Naive thymus-derived CD4-positive, alpha-beta T cell (primary cell): ENCODE results near the gene CASKIN1. TPM values are rescaled to one million over a fixed set of nuclear protein-coding genes. Genes with fewer than 3 reads are reported as not detected.

Source experiments
- ATAC-seq: fragments of 150-1000 bp; cut with Tn5 transposase; 2 replicates; pipeline ENCODE4 v1.10.0; 2021; ENCODE audit warnings: mild to moderate bottlenecking, moderate library complexity
- CTCF ChIA-PET: fragments of 350-600 bp; sonication (Branson Sonifier 250); formaldehyde crosslinking; loops from one replicate; lab custom pipeline; 2021; ENCODE audit warnings: antibody characterized with exemption; lab: Charles Lee
- POLR2A ChIA-PET: fragments of 350-600 bp; sonication (Branson Sonifier 250); formaldehyde crosslinking; loops from one replicate; lab custom pipeline; 2021; ENCODE audit warnings: antibody characterized with exemption, inconsistent platforms; lab: Charles Lee
- DNase-seq, 9 donors: peaks; one replicate each; pipeline versions ENCODE4 v3.0.0 to v3.0.0-alpha.2; 2020 to 2022; ENCODE audit warnings: mixed read lengths in 1 of 9
- H3K27ac ChIP-seq: one replicate; pipeline ENCODE4 v1.7.0; 2013; ENCODE audit warnings: mild to moderate bottlenecking, low read depth, low read length, moderate library complexity
- H3K27me3 ChIP-seq, 2 donors: one replicate each; pipeline ENCODE4 v1.7.0; 2013; ENCODE audit warnings: low read length in 2 of 2, mild to moderate bottlenecking in 2 of 2, moderate library complexity in 2 of 2; ENCODE audit not compliant: control insufficient read depth in 2 of 2, insufficient read depth in 2 of 2
- H3K36me3 ChIP-seq, 3 experiments: 1 replicate in 2 of 3; 2 replicates in 1 of 3; pipeline ENCODE4 v1.7.0; 2013; ENCODE audit warnings: low read length in 3 of 3, mild to moderate bottlenecking in 3 of 3, moderate library complexity in 1 of 3; ENCODE audit not compliant: insufficient read depth in 3 of 3, control insufficient read depth in 2 of 3
- H3K4me1 ChIP-seq, 2 donors: one replicate each; pipeline ENCODE4 v1.7.0; 2013; ENCODE audit warnings: low read length in 2 of 2, mild to moderate bottlenecking in 2 of 2, moderate library complexity in 1 of 2; ENCODE audit not compliant: control insufficient read depth in 2 of 2, insufficient read depth in 2 of 2
- H3K4me3 ChIP-seq: 2 replicates; pipeline ENCODE4 v1.7.0; 2013; ENCODE audit warnings: mild to moderate bottlenecking, low read length
- H3K9me3 ChIP-seq, 3 experiments: 1 replicate in 2 of 3; 2 replicates in 1 of 3; pipeline ENCODE4 v1.7.0; 2013; ENCODE audit warnings: low read length in 3 of 3; ENCODE audit not compliant: control insufficient read depth in 2 of 3
- H3K27ac Mint-ChIP-seq, 9 donors: one replicate each; pipeline ENCODE4 v1.8.0; 2020 to 2022; ENCODE audit warnings: mixed read lengths in 9 of 9, mild to moderate bottlenecking in 8 of 9, moderate library complexity in 5 of 9, inconsistent platforms in 2 of 9
- H3K27me3 Mint-ChIP-seq, 5 donors: one replicate each; pipeline ENCODE4 v1.8.0; 2021 to 2022; ENCODE audit warnings: mixed read lengths in 5 of 5, mild to moderate bottlenecking in 1 of 5
- H3K36me3 Mint-ChIP-seq, 5 donors: one replicate each; pipeline ENCODE4 v1.8.0; 2020 to 2022; ENCODE audit warnings: mixed read lengths in 5 of 5, mild to moderate bottlenecking in 3 of 5, inconsistent platforms in 1 of 5
- H3K4me1 Mint-ChIP-seq, 7 donors: one replicate each; pipeline ENCODE4 v1.8.0; 2020 to 2022; ENCODE audit warnings: mixed read lengths in 7 of 7, mild to moderate bottlenecking in 3 of 7, inconsistent platforms in 1 of 7
- H3K4me3 Mint-ChIP-seq, 10 donors: one replicate each; pipeline ENCODE4 v1.8.0; 2020 to 2022; ENCODE audit warnings: mild to moderate bottlenecking in 10 of 10, mixed read lengths in 10 of 10, moderate library complexity in 6 of 10, inconsistent platforms in 2 of 10
- H3K9me3 Mint-ChIP-seq, 11 donors: one replicate each; pipeline ENCODE4 v1.8.0; 2020 to 2022; ENCODE audit warnings: mixed read lengths in 11 of 11, mild to moderate bottlenecking in 4 of 11, inconsistent platforms in 1 of 11, moderate library complexity in 1 of 11
- intact Hi-C, 2 donors: fragments of 100-400 bp; cut with micrococcal nuclease; formaldehyde crosslinking; loops; one replicate each; pipeline ENCODE4 v1.15.1; 2023
- polyA plus RNA-seq, 2 donors: library from polyadenylated mRNA; unstranded; fragments of 300-500 nt; fragmentation: Illumina TruSeq; gene quantifications; one replicate each; pipeline ENCODE4 v1.2.3, GENCODE V29; 2021
- total RNA-seq, 6 experiments: library from RNA in 5 of 6; stranded (reverse) in 5 of 6; gene quantifications; 1 replicate in 5 of 6; 2 replicates in 1 of 6; pipeline ENCODE4 v1.2.3 and lab custom pipeline; 2021 to 2026

The CASKIN1 gene
- total and polyA plus RNA-seq, 7 experiments from 2014 or later = 0.19 TPM; not detected in 6

GRCh38 chr16:2190002-2190658, 6.3 kb downstream of the CASKIN1 start:
- Mint-ChIP-seq H3K27ac (no peak overlapping the region), H3K9me3 (no peaks in the 10 kb centered on the region), H3K36me3 (no peaks in the 10 kb centered on the region), H3K4me3 (no peak overlapping the region), H3K27me3 (peaks cover 0 to 11% (median 5%) of the 10 kb centered on the region in 5 donors), H3K4me1 (peaks cover 0 to 6% (median 4%) of the 10 kb centered on the region in 7 donors)
- ChIA-PET POLR2A (no interaction called here), CTCF (no interaction called here)
- Histone ChIP-seq H3K36me3 (no peaks in the 10 kb centered on the region), H3K27me3 (no peaks in the 10 kb centered on the region), H3K4me1 (peaks cover 0 to 2% of the 10 kb centered on the region in 2 donors), H3K9me3 (no peaks in the 10 kb centered on the region), H3K27ac (no peak overlapping the region), H3K4me3 (no peak overlapping the region)
- intact Hi-C loops = no loop called here
- ATAC-seq = no peak
- DNase-seq = no peak

GRCh38 chr16:2189252-2189893, 7.0 kb downstream of the CASKIN1 start:
- no peak for ATAC-seq
- H3K4me3 Mint-ChIP-seq = no peak overlapping the region
- H3K4me3 ChIP-seq = no peak overlapping the region
- no peaks in the 10 kb centered on the region for H3K9me3 ChIP-seq
- H3K4me1 Mint-ChIP-seq = no peaks in the 10 kb centered on the region
- no peaks in the 10 kb centered on the region for H3K36me3 Mint-ChIP-seq
- H3K27me3 Mint-ChIP-seq = peaks cover 0 to 3% (median 0%) of the 10 kb centered on the region in 5 donors
- intact Hi-C loops = no loop called here
- no peaks in the 10 kb centered on the region for H3K27me3 ChIP-seq
- H3K27ac Mint-ChIP-seq = no peak overlapping the region
- no peak overlapping the region for H3K27ac ChIP-seq
- H3K9me3 Mint-ChIP-seq = no peaks in the 10 kb centered on the region
- no peaks in the 10 kb centered on the region for H3K4me1 ChIP-seq
- H3K36me3 ChIP-seq = no peaks in the 10 kb centered on the region
- ChIA-PET CTCF (no interaction called here), POLR2A (no interaction called here)
- DNase-seq = no peak

- Mint-ChIP-seq H3K36me3 (no peaks in the 10 kb centered on the region), H3K4me1 (no peaks in the 10 kb centered on the region), H3K27ac (no peak overlapping the region), H3K27me3 (no peaks in the 10 kb centered on the region), H3K9me3 (no peaks in the 10 kb centered on the region), H3K4me3 (no peak overlapping the region)
- no peaks in the 10 kb centered on the region for H3K27me3 ChIP-seq
- no peaks in the 10 kb centered on the region for H3K4me1 ChIP-seq
- no peak overlapping the region for H3K27ac ChIP-seq
- ATAC-seq = no peak
- no peaks in the 10 kb centered on the region for H3K9me3 ChIP-seq
- ChIA-PET CTCF (no interaction called here), POLR2A (no interaction called here)
- H3K36me3 ChIP-seq = no peaks in the 10 kb centered on the region
- intact Hi-C loops = no loop called here
- no peak for DNase-seq
- H3K4me3 ChIP-seq = no peak overlapping the region
Observed at GRCh38 chr16:2188395-2188794, 8.0 kb downstream of the CASKIN1 start.

GRCh38 chr16:2187212-2187611, 9.2 kb downstream of the CASKIN1 start:
- DNase-seq = no peak
- POLR2A ChIA-PET = no interaction called here
- Mint-ChIP-seq H3K4me1 (peaks cover 0 to 2% (median 0%) of the 10 kb centered on the region in 7 donors), H3K4me3 (no peak overlapping the region), H3K9me3 (peaks cover 0 to under 1% (median 0%) of the 10 kb centered on the region in 11 donors), H3K27ac (no peak overlapping the region), H3K36me3 (no peaks in the 10 kb centered on the region), H3K27me3 (no peaks in the 10 kb centered on the region)
- intact Hi-C loops = no loop called here
- H3K27ac ChIP-seq = no peak overlapping the region
- no peaks in the 10 kb centered on the region for H3K27me3 ChIP-seq
- H3K36me3 ChIP-seq = no peaks in the 10 kb centered on the region
- no peaks in the 10 kb centered on the region for H3K4me1 ChIP-seq
- no peak for ATAC-seq
- H3K4me3 ChIP-seq = no peak overlapping the region
- H3K9me3 ChIP-seq = no peaks in the 10 kb centered on the region
- CTCF ChIA-PET = interaction anchor here (0.7 kb wide), 1 partner anchor 21 kb away, joined by 3 read pairs; no protein-coding TSS in a partner anchor

GRCh38 chr16:2186505-2186904, 9.9 kb downstream of the CASKIN1 start:
- DNase-seq (no peak), ATAC-seq (no peak)
- Histone ChIP-seq H3K36me3 (no peaks in the 10 kb centered on the region), H3K4me3 (no peak overlapping the region), H3K4me1 (no peaks in the 10 kb centered on the region), H3K9me3 (no peaks in the 10 kb centered on the region), H3K27ac (no peak overlapping the region), H3K27me3 (no peaks in the 10 kb centered on the region)
- Mint-ChIP-seq H3K27ac (no peak overlapping the region), H3K4me3 (no peak overlapping the region), H3K36me3 (no peaks in the 10 kb centered on the region), H3K27me3 (no peaks in the 10 kb centered on the region), H3K4me1 (peaks cover 0 to 2% (median 0%) of the 10 kb centered on the region in 7 donors), H3K9me3 (peaks cover 0 to 2% (median 0%) of the 10 kb centered on the region in 11 donors)
- CTCF ChIA-PET = no interaction called here
- POLR2A ChIA-PET = no interaction called here
- intact Hi-C loops = no loop called here

GRCh38 chr16:2186064-2186463, 10.3 kb downstream of the CASKIN1 start:
- ChIA-PET POLR2A (no interaction called here), CTCF (no interaction called here)
- intact Hi-C loops = no loop called here
- Mint-ChIP-seq H3K36me3 (no peaks in the 10 kb centered on the region), H3K4me3 (no peak overlapping the region), H3K27ac (no peak overlapping the region), H3K9me3 (peaks cover 0 to 2% (median 0%) of the 10 kb centered on the region in 11 donors), H3K27me3 (no peaks in the 10 kb centered on the region), H3K4me1 (peaks cover 0 to 2% (median 0%) of the 10 kb centered on the region in 7 donors)
- Histone ChIP-seq H3K36me3 (no peaks in the 10 kb centered on the region), H3K9me3 (no peaks in the 10 kb centered on the region), H3K27ac (no peak overlapping the region), H3K4me3 (no peak overlapping the region), H3K4me1 (no peaks in the 10 kb centered on the region), H3K27me3 (no peaks in the 10 kb centered on the region)
- ATAC-seq (no peak), DNase-seq (no peak)

GRCh38 chr16:2184962-2185361, 11.4 kb downstream of the CASKIN1 start:
- Histone ChIP-seq H3K36me3 (no peaks in the 10 kb centered on the region), H3K9me3 (no peaks in the 10 kb centered on the region), H3K4me3 (no peak overlapping the region), H3K4me1 (no peaks in the 10 kb centered on the region), H3K27ac (no peak overlapping the region), H3K27me3 (no peaks in the 10 kb centered on the region)
- Mint-ChIP-seq H3K27ac (no peak overlapping the region), H3K4me3 (no peak overlapping the region), H3K9me3 (peaks cover 0 to 2% (median 0%) of the 10 kb centered on the region in 11 donors), H3K4me1 (peaks cover 0 to 2% (median 0%) of the 10 kb centered on the region in 7 donors), H3K27me3 (no peaks in the 10 kb centered on the region), H3K36me3 (no peaks in the 10 kb centered on the region)
- DNase-seq (no peak), ATAC-seq (no peak)
- ChIA-PET POLR2A (no interaction called here), CTCF (interaction anchor here (0.6 kb wide), 1 partner anchor 10 kb away, joined by 3 read pairs; no protein-coding TSS in a partner anchor)
- intact Hi-C loops = no loop called here
